Peyer's patch (tissue), 4 donors: ENCODE data around the gene MAML3. TPM values are rescaled to one million over a fixed set of nuclear protein-coding genes. Genes with fewer than 3 reads are reported as not detected.

Experiments used
- DNase-seq, 3 donors: peaks; one replicate each; pipeline ENCODE4 v3.0.0-alpha.2; 2017 to 2019
- H3K27ac ChIP-seq, 4 donors: fragments of 200-600 bp; sonication (generic); one replicate each; pipeline ENCODE4 v1.5.1; 2016 to 2019
- H3K27me3 ChIP-seq, 2 donors: fragments of 200-600 bp; sonication (generic); one replicate each; pipeline ENCODE4 v1.5.1; 2019
- H3K36me3 ChIP-seq, 3 donors: fragments of 200-600 bp; sonication (generic); one replicate each; pipeline ENCODE4 v1.5.1; 2016 to 2019
- H3K4me1 ChIP-seq, 4 donors: fragments of 200-600 bp; sonication (generic); one replicate each; pipeline ENCODE4 v1.5.1; 2016 to 2019
- H3K4me3 ChIP-seq, 4 donors: fragments of 200-600 bp; sonication (generic); 1 replicate in 3 of 4; 2 replicates in 1 of 4; pipeline ENCODE4 v1.5.1; 2016 to 2019; ENCODE audit warnings: mild to moderate bottlenecking in 1 of 4
- H3K9me3 ChIP-seq, 4 donors: fragments of 200-600 bp; sonication (generic); one replicate each; pipeline ENCODE4 v1.5.1; 2016 to 2019; ENCODE audit warnings: mild to moderate bottlenecking in 1 of 4
- CTCF ChIP-seq, 6 experiments: fragments of 450-650 bp in 4 of 6; fragments of 200-600 bp in 2 of 6; sonication (generic) in 1 of 6; IDR thresholded peaks; one replicate each; pipeline ENCODE4 v1.5.1; 2017 to 2019; ENCODE audit warnings: antibody characterized with exemption in 6 of 6, mild to moderate bottlenecking in 3 of 6, moderate library complexity in 1 of 6
- POLR2A ChIP-seq, 2 donors: fragments of 450-650 bp; IDR thresholded peaks; one replicate each; pipeline ENCODE4 v1.5.1; 2017; ENCODE audit warnings: antibody characterized with exemption in 2 of 2, mild to moderate bottlenecking in 2 of 2, moderate library complexity in 2 of 2
- total RNA-seq, 4 donors: library from RNA; depleted of rRNA; stranded (reverse); fragments of >200 nt; gene quantifications; one replicate each; pipeline ENCODE4 v1.1.0, GENCODE V29; 2016

The MAML3 gene
- total RNA-seq, 4 donors from 2014 or later: 6.5 to 44.6 (median 22.1) TPM

GRCh38 chr4:140078366-140078765 lies 75.6 kb downstream of the MAML3 start:
- Histone ChIP-seq H3K27ac (no peak overlapping the region), H3K36me3 (no peaks in the 10 kb centered on the region), H3K4me1 (no peaks in the 10 kb centered on the region), H3K27me3 (no peaks in the 10 kb centered on the region), H3K9me3 (no peaks in the 10 kb centered on the region), H3K4me3 (no peak overlapping the region)
- no peak for DNase-seq
- TF ChIP-seq CTCF (IDR thresholded peaks at IDR 0.05): no peak
- TF ChIP-seq POLR2A (IDR thresholded peaks at IDR 0.05): no peak

- Histone ChIP-seq H3K27me3 (no peaks in the 10 kb centered on the region), H3K9me3 (no peaks in the 10 kb centered on the region), H3K36me3 (no peaks in the 10 kb centered on the region), H3K4me3 (no peak overlapping the region), H3K4me1 (no peaks in the 10 kb centered on the region), H3K27ac (no peak overlapping the region)
- no peak for TF ChIP-seq CTCF (IDR thresholded peaks at IDR 0.05)
- TF ChIP-seq POLR2A (IDR thresholded peaks at IDR 0.05): no peak
- DNase-seq: no peak
Observed at GRCh38 chr4:140076307-140076706, 77.7 kb downstream of the MAML3 start.

GRCh38 chr4:140071806-140072205 lies 82.2 kb downstream of the MAML3 start:
- peak in 2 of 3 donors; percentile 50 to 76 for DNase-seq
- Histone ChIP-seq H3K4me3 (no peak overlapping the region), H3K9me3 (no peaks in the 10 kb centered on the region), H3K27ac (no peak overlapping the region), H3K4me1 (peaks cover 0 to under 1% (median 0%) of the 10 kb centered on the region in 4 donors), H3K36me3 (no peaks in the 10 kb centered on the region), H3K27me3 (no peaks in the 10 kb centered on the region)
- TF ChIP-seq POLR2A (IDR thresholded peaks at IDR 0.05) (no peak), CTCF (IDR thresholded peaks at IDR 0.05) (no peak)

- no peak for DNase-seq
- Histone ChIP-seq H3K27ac (no peak overlapping the region), H3K36me3 (no peaks in the 10 kb centered on the region), H3K27me3 (no peaks in the 10 kb centered on the region), H3K4me3 (no peak overlapping the region), H3K4me1 (peaks cover 0 to 8% (median 0%) of the 10 kb centered on the region in 4 donors), H3K9me3 (no peaks in the 10 kb centered on the region)
- TF ChIP-seq CTCF (IDR thresholded peaks at IDR 0.05) (no peak), POLR2A (IDR thresholded peaks at IDR 0.05) (no peak)
Observed at GRCh38 chr4:140070973-140071372, 83.0 kb downstream of the MAML3 start.

- Histone ChIP-seq H3K27ac (no peak overlapping the region), H3K4me1 (peaks cover 0 to 8% (median 0%) of the 10 kb centered on the region in 4 donors), H3K9me3 (no peaks in the 10 kb centered on the region), H3K4me3 (no peak overlapping the region), H3K27me3 (no peaks in the 10 kb centered on the region), H3K36me3 (no peaks in the 10 kb centered on the region)
- no peak for DNase-seq
- no peak for TF ChIP-seq POLR2A (IDR thresholded peaks at IDR 0.05)
- TF ChIP-seq CTCF (IDR thresholded peaks at IDR 0.05): no peak
Observed at GRCh38 chr4:140070366-140070765, 83.6 kb downstream of the MAML3 start.

GRCh38 chr4:140069066-140069465 lies 84.9 kb downstream of the MAML3 start:
- DNase-seq: no peak
- TF ChIP-seq POLR2A (IDR thresholded peaks at IDR 0.05): no peak
- no peak for TF ChIP-seq CTCF (IDR thresholded peaks at IDR 0.05)

More at GRCh38 chr4:140069066-140069465, 84.9 kb downstream of the MAML3 start:
- H3K36me3 ChIP-seq: no peaks in the 10 kb centered on the region
- H3K27ac ChIP-seq: no peak overlapping the region
- no peak overlapping the region for H3K4me3 ChIP-seq
- peaks cover 0 to 8% (median 0%) of the 10 kb centered on the region in 4 donors for H3K4me1 ChIP-seq
- no peaks in the 10 kb centered on the region for H3K9me3 ChIP-seq
- H3K27me3 ChIP-seq: no peaks in the 10 kb centered on the region
